H1 (cell line): ENCODE measurements around the gene LTN1. TPM values are rescaled to one million over a fixed set of nuclear protein-coding genes. Genes with fewer than 3 reads are reported as not detected.

Experiments used
- GABPA ChIP-seq: IDR thresholded peaks from 2 replicates; pipeline ENCODE4 v1.6.1; 2011; ENCODE audit warnings: mild to moderate bottlenecking, low read length, moderate library complexity, borderline replicate concordance; ENCODE audit not compliant: insufficient read depth
- SP4 ChIP-seq: IDR thresholded peaks from 2 replicates; pipeline ENCODE4 v1.6.1; 2012; ENCODE audit warnings: low read length, inconsistent platforms
- TCF12 ChIP-seq: IDR thresholded peaks from 2 replicates; pipeline ENCODE4 v1.6.1; 2011; ENCODE audit warnings: low read depth, mild to moderate bottlenecking, low read length
- polyA plus RNA-seq, 7 experiments: library from polyadenylated mRNA; depleted of rRNA in 3 of 7; stranded (reverse) in 5 of 7; unstranded in 2 of 7; fragments of >200 nt in 5 of 7; fragments of 200-250 nt in 2 of 7; gene quantifications; 1 replicate in 5 of 7; 2 replicates in 1 of 7; 4 replicates in 1 of 7; pipeline versions ENCODE4 v1.2.1 to v1.2.3, GENCODE V29; 2011 to 2013; ENCODE audit warnings: missing spikeins in 2 of 7, mixed read lengths in 2 of 7
- total RNA-seq: library from RNA; stranded (reverse); fragmentation: NEBNext Ultra II Directional; extraction: Animal tissue kit (Norgen Biotek cat#: 25700); gene quantifications from 2 replicates; pipeline ENCODE4 v1.2.1, GENCODE V29; 2021

The LTN1 gene
- total and polyA plus RNA-seq, 2 of the 8 experiments (the other 6 are each of a cell fraction or from before 2014, with no cell fraction given), result 3.2 to 23.5 TPM

GRCh38 chr21:28962465-28962864 lies 30.2 kb downstream of the LTN1 start (continued):
- TF ChIP-seq GABPA, result no peak
- no peak for TF ChIP-seq TCF12
- no peak for TF ChIP-seq SP4
